HepG2 (cell line): ENCODE results near the gene PPP1R3C. TPM values are rescaled to one million over a fixed set of nuclear protein-coding genes. Genes with fewer than 3 reads are reported as not detected.

ENCODE experiments used
- ATAC-seq: fragments of 200-7000 bp; cut with Tn5 transposase; 3 replicates; pipeline ENCODE4 v1.9.1; 2020; ENCODE audit warnings: mild to moderate bottlenecking, moderate library complexity
- BruUV-seq: library from RNA; stranded (reverse); fragments of 400-500 nt; replicated peaks from 2 replicates; lab custom pipeline; 2021; lab: Mats Ljungman, UMichigan
- CTCF ChIA-PET: fragments of 300-600 bp; formaldehyde crosslinking; extraction: SDS; loops from one replicate; lab custom pipeline; 2021; ENCODE audit warnings: low total read pairs, inconsistent platforms, low intra/inter-chr PET ratio; lab: Yijun Ruan, JAX
- POLR2A ChIA-PET: fragments of 350-600 bp; sonication (Branson Sonifier 250); formaldehyde crosslinking; loops from one replicate; lab custom pipeline; 2020; ENCODE audit warnings: antibody characterized with exemption, inconsistent platforms; lab: Yijun Ruan, JAX
- DNase-seq: peaks from one replicate; pipeline ENCODE4 v3.0.0-alpha.2; 2015; ENCODE audit warnings: low spot score
- FAIRE-seq: peaks from 3 replicates; lab custom pipeline; 2011; peaks lifted over from hg19 to GRCh38; lab: Jason Lieb, UNC
- H2AFZ ChIP-seq: one replicate; pipeline ENCODE4 v1.6.1; 2011; ENCODE audit warnings: low read length, inconsistent platforms
- H3K27ac ChIP-seq: fragments of 300-600 bp; 3 replicates; pipeline ENCODE4 v1.8.0; 2011; ENCODE audit warnings: mixed run types, mild to moderate bottlenecking, mixed read lengths, low read length, inconsistent platforms; ENCODE audit not compliant: insufficient read depth; ENCODE audit errors: extremely low read length
- H3K27me3 ChIP-seq, 2 experiments: fragments of 200-600 bp in 1 of 2; 2 replicates in 1 of 2; 3 replicates in 1 of 2; pipeline versions ENCODE4 v1.6.0 to v1.8.0; 2011; ENCODE audit warnings: low read length in 2 of 2, mild to moderate bottlenecking in 2 of 2, moderate library complexity in 2 of 2, inconsistent platforms in 1 of 2; ENCODE audit not compliant: insufficient read depth in 2 of 2, control insufficient read depth in 1 of 2
- H3K36me3 ChIP-seq, 2 experiments: fragments of 200-600 bp in 1 of 2; replicated peaks in 1 of 2; 2 replicates in 1 of 2; 3 replicates in 1 of 2; pipeline versions ENCODE4 v1.5.1 to v1.8.0; 2011; ENCODE audit warnings: low read length in 2 of 2, inconsistent platforms in 1 of 2; ENCODE audit not compliant: insufficient read depth in 2 of 2, control insufficient read depth in 1 of 2
- H3K4me1 ChIP-seq: 2 replicates; pipeline ENCODE4 v1.5.1; 2012; ENCODE audit warnings: low read length, inconsistent platforms; ENCODE audit not compliant: insufficient read depth
- H3K4me2 ChIP-seq: 2 replicates; pipeline ENCODE4 v1.6.0; 2011; ENCODE audit warnings: low read depth, low read length, inconsistent platforms
- H3K4me3 ChIP-seq, 3 experiments: fragments of 200-600 bp in 1 of 3; sonication (generic), shearing (Covaris generic) in 1 of 3; replicated peaks in 1 of 3; 2 replicates each; pipeline ENCODE4 v1.5.1; 2011 to 2016; ENCODE audit warnings: low read length in 3 of 3, inconsistent platforms in 2 of 3, low read depth in 2 of 3, mild to moderate bottlenecking in 2 of 3, control low read depth in 1 of 3, mixed read lengths in 1 of 3; ENCODE audit not compliant: insufficient read depth in 1 of 3
- H3K79me2 ChIP-seq: one replicate; pipeline ENCODE4 v1.6.1; 2011; ENCODE audit warnings: low read length, inconsistent platforms; ENCODE audit not compliant: insufficient read depth
- H3K9ac ChIP-seq: 2 replicates; pipeline ENCODE4 v1.6.0; 2011; ENCODE audit warnings: mild to moderate bottlenecking, low read depth, low read length, inconsistent platforms; ENCODE audit not compliant: insufficient read depth
- H3K9me3 ChIP-seq: 2 replicates; pipeline ENCODE4 v1.5.1; 2012; ENCODE audit warnings: mild to moderate bottlenecking, low read length
- H4K20me1 ChIP-seq: 2 replicates; pipeline ENCODE4 v1.6.0; 2011; ENCODE audit warnings: inconsistent platforms, mild to moderate bottlenecking, low read length, moderate library complexity; ENCODE audit not compliant: insufficient read depth
- CBX2 ChIP-seq, 2 experiments: fragments of 200-600 bp in 1 of 2; sonication (generic); formaldehyde crosslinking in 1 of 2; IDR thresholded peaks; 2 replicates each; pipeline versions ENCODE4 v1.7.0 to v1.8.1; 2018 to 2022; ENCODE audit warnings: low read depth in 2 of 2, low read length in 1 of 2, mild to moderate bottlenecking in 1 of 2, missing genetic modification reagents in 1 of 2
- CSRNP1 ChIP-seq: sonication (generic); formaldehyde crosslinking; IDR thresholded peaks from 2 replicates; pipeline ENCODE4 v1.8.1; 2023; ENCODE audit warnings: mild to moderate bottlenecking, missing genetic modification reagents
- HOXA9 ChIP-seq: sonication (generic); formaldehyde crosslinking; IDR thresholded peaks from 2 replicates; pipeline ENCODE4 v1.8.1; 2022; ENCODE audit warnings: missing genetic modification reagents, mild to moderate bottlenecking, moderate library complexity, borderline replicate concordance
- JDP2 ChIP-seq: sonication (generic); formaldehyde crosslinking; IDR thresholded peaks from 2 replicates; pipeline ENCODE4 v1.8.1; 2022; ENCODE audit warnings: missing genetic modification reagents, borderline replicate concordance
- MAFG ChIP-seq: sonication (generic); formaldehyde crosslinking; IDR thresholded peaks from 2 replicates; pipeline ENCODE4 v1.5.1; 2020; ENCODE audit warnings: mild to moderate bottlenecking, missing genetic modification reagents
- MBNL3 ChIP-seq: fragments of 250-450 bp; sonication (Bioruptor Pico); conservative IDR thresholded peaks from 2 replicates; pipeline ENCODE4 v1.8.0; 2022; ENCODE audit warnings: mild to moderate bottlenecking, inconsistent platforms
- NFE2 ChIP-seq: sonication (generic); formaldehyde crosslinking; IDR thresholded peaks from 2 replicates; pipeline ENCODE4 v1.4.0; 2020; ENCODE audit warnings: missing genetic modification reagents
- RFX1 ChIP-seq: fragments of 450-650 bp; IDR thresholded peaks from 2 replicates; pipeline ENCODE4 v1.6.1; 2017
- SNAPC2 ChIP-seq: sonication (generic); formaldehyde crosslinking; IDR thresholded peaks from 2 replicates; pipeline ENCODE4 v1.8.1; 2022; ENCODE audit warnings: mild to moderate bottlenecking, missing genetic modification reagents
- SNAPC4 ChIP-seq: sonication (generic); formaldehyde crosslinking; IDR thresholded peaks from 2 replicates; pipeline ENCODE4 v1.4.0; 2020; ENCODE audit warnings: mild to moderate bottlenecking, missing genetic modification reagents
- TBX2 ChIP-seq: sonication (generic); formaldehyde crosslinking; IDR thresholded peaks from 2 replicates; pipeline ENCODE4 v1.5.0; 2020; ENCODE audit warnings: missing genetic modification reagents, mild to moderate bottlenecking, borderline replicate concordance
- ZNF644 ChIP-seq: IDR thresholded peaks from 2 replicates; pipeline ENCODE4 v1.6.1; 2016; ENCODE audit warnings: low read depth
- ZNF652 ChIP-seq: IDR thresholded peaks from 2 replicates; pipeline ENCODE4 v1.6.1; 2016; ENCODE audit warnings: low read depth, borderline replicate concordance
- whole genome bisulfite sequencing: methylation state at CpG from one replicate; pipeline ENCODE4 v1.1.6; 2017; ENCODE audit warnings: low lambda C conversion rate; 5-methylcytosine and 5-hydroxymethylcytosine counted together
- in situ Hi-C: cut with HindIII; loops from 2 replicates; pipeline ENCODE4 v1.10.0; 2017; ENCODE audit warnings: low pct_unique_long_range_greater_than_20kb; ENCODE audit not compliant: extremely low pct_ligation_motif_present
- intact Hi-C: fragments of 100-400 bp; cut with micrococcal nuclease; formaldehyde crosslinking; loops from one replicate; pipeline ENCODE4 v1.10.0; 2022; ENCODE audit not compliant: unreplicated experiment
- polyA plus RNA-seq, 8 experiments: library from polyadenylated mRNA; depleted of rRNA in 3 of 8; stranded (reverse) in 7 of 8; unstranded in 1 of 8; fragments of >200 nt; fragmentation: Illumina TruSeq in 4 of 8; extraction: Trizol in 4 of 8; gene quantifications; 2 replicates each; pipeline versions ENCODE4 v1.2.1 to v1.2.3, GENCODE V29; 2011 to 2016; ENCODE audit warnings: low read depth in 4 of 8, missing spikeins in 1 of 8, mixed read lengths in 1 of 8; ENCODE audit not compliant: insufficient read depth in 1 of 8
- total RNA-seq, 5 experiments: library from RNA; depleted of rRNA; stranded (reverse); fragments of >200 nt; fragmentation: Illumina TruSeq; extraction: Trizol; gene quantifications; 2 replicates each; pipeline ENCODE4 v1.2.3, GENCODE V29; 2016; ENCODE audit warnings: low read depth in 1 of 5
- TF ChIP-seq, protein P1 (sequence below): sonication (generic); formaldehyde crosslinking; IDR thresholded peaks from 2 replicates; pipeline ENCODE4 v1.8.1; 2023; ENCODE audit warnings: missing genetic modification reagents, mild to moderate bottlenecking, borderline replicate concordance
- TF ChIP-seq, protein P2 (sequence below): sonication (generic); formaldehyde crosslinking; IDR thresholded peaks from 2 replicates; pipeline ENCODE4 v1.5.0; 2020; ENCODE audit warnings: missing genetic modification reagents

Gene PPP1R3C
- total and polyA plus RNA-seq, 2 of the 13 experiments (the other 11 are each of a cell fraction or from before 2014, with no cell fraction given), result 13.3 to 14.8 TPM

GRCh38 chr10:91668913-91669312 is 36.0 kb upstream of the PPP1R3C start:
- no peak overlapping the region for H2AFZ ChIP-seq
- no peak for DNase-seq
- H3K9me3 ChIP-seq, result no peaks in the 10 kb centered on the region
- H3K79me2 ChIP-seq, result no peaks in the 10 kb centered on the region
- H3K4me1 ChIP-seq, result no peaks in the 10 kb centered on the region
- 7% methylated on average over 3 of the region's 3 CpGs for whole genome bisulfite sequencing
- H3K27me3 ChIP-seq, result no peaks in the 10 kb centered on the region
- in situ Hi-C loops, result no loop called here
- no peak overlapping the region for H3K27ac ChIP-seq
- no peak overlapping the region for H3K4me2 ChIP-seq
- FAIRE-seq, result no peak
- H3K4me3 ChIP-seq, result no peak overlapping the region
- intact Hi-C loops, result no loop called here
- ChIA-PET POLR2A (no interaction called here), CTCF (no interaction called here)
- no peaks in the 10 kb centered on the region for H4K20me1 ChIP-seq
- TF ChIP-seq SNAPC4 (CRISPR knock-in tag) (no peak), RFX1 (no peak), CSRNP1 (CRISPR knock-in tag) (no peak), MAFG (no peak), ZNF652 (CRISPR knock-in tag) (no peak), CBX2 (IDR thresholded peaks at IDR 0.05; ENCODE audit: low read depth, low read length) (no peak), CBX2 (CRISPR knock-in tag; IDR thresholded peaks at IDR 0.05; ENCODE audit: low read depth) (no peak), HOXA9 (CRISPR knock-in tag) (no peak), NFE2 (no peak), TBX2 (CRISPR knock-in tag) (no peak), SNAPC2 (CRISPR knock-in tag) (no peak), MBNL3 (CRISPR knock-in tag) (no peak), JDP2 (no peak), ZNF644 (CRISPR knock-in tag) (no peak)
- TF ChIP-seq, protein P1, sequence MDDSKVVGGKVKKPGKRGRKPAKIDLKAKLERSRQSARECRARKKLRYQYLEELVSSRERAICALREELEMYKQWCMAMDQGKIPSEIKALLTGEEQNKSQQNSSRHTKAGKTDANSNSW (CRISPR knock-in tag), result no peak
- TF ChIP-seq, protein P2, sequence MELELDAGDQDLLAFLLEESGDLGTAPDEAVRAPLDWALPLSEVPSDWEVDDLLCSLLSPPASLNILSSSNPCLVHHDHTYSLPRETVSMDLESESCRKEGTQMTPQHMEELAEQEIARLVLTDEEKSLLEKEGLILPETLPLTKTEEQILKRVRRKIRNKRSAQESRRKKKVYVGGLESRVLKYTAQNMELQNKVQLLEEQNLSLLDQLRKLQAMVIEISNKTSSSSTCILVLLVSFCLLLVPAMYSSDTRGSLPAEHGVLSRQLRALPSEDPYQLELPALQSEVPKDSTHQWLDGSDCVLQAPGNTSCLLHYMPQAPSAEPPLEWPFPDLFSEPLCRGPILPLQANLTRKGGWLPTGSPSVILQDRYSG, result no peak
- no peaks in the 10 kb centered on the region for H3K36me3 ChIP-seq
- H3K9ac ChIP-seq, result no peak overlapping the region
- BruUV-seq, result no TSS peak
- no peak for ATAC-seq
